Peyer's patch (tissue), 4 donors: ENCODE results near the gene BCAS3. TPM values are rescaled to one million over a fixed set of nuclear protein-coding genes. Genes with fewer than 3 reads are reported as not detected.

ENCODE experiments used
- DNase-seq, 3 donors: peaks; one replicate each; pipeline ENCODE4 v3.0.0-alpha.2; 2017 to 2019
- H3K27ac ChIP-seq, 4 donors: fragments of 200-600 bp; sonication (generic); one replicate each; pipeline ENCODE4 v1.5.1; 2016 to 2019
- H3K27me3 ChIP-seq, 2 donors: fragments of 200-600 bp; sonication (generic); one replicate each; pipeline ENCODE4 v1.5.1; 2019
- H3K36me3 ChIP-seq, 3 donors: fragments of 200-600 bp; sonication (generic); one replicate each; pipeline ENCODE4 v1.5.1; 2016 to 2019
- H3K4me1 ChIP-seq, 4 donors: fragments of 200-600 bp; sonication (generic); one replicate each; pipeline ENCODE4 v1.5.1; 2016 to 2019
- H3K4me3 ChIP-seq, 4 donors: fragments of 200-600 bp; sonication (generic); 1 replicate in 3 of 4; 2 replicates in 1 of 4; pipeline ENCODE4 v1.5.1; 2016 to 2019; ENCODE audit warnings: mild to moderate bottlenecking in 1 of 4
- H3K9me3 ChIP-seq, 4 donors: fragments of 200-600 bp; sonication (generic); one replicate each; pipeline ENCODE4 v1.5.1; 2016 to 2019; ENCODE audit warnings: mild to moderate bottlenecking in 1 of 4
- CTCF ChIP-seq, 6 experiments: fragments of 450-650 bp in 4 of 6; fragments of 200-600 bp in 2 of 6; sonication (generic) in 1 of 6; IDR thresholded peaks; one replicate each; pipeline ENCODE4 v1.5.1; 2017 to 2019; ENCODE audit warnings: antibody characterized with exemption in 6 of 6, mild to moderate bottlenecking in 3 of 6, moderate library complexity in 1 of 6
- POLR2A ChIP-seq, 2 donors: fragments of 450-650 bp; IDR thresholded peaks; one replicate each; pipeline ENCODE4 v1.5.1; 2017; ENCODE audit warnings: antibody characterized with exemption in 2 of 2, mild to moderate bottlenecking in 2 of 2, moderate library complexity in 2 of 2
- total RNA-seq, 4 donors: library from RNA; depleted of rRNA; stranded (reverse); fragments of >200 nt; gene quantifications; one replicate each; pipeline ENCODE4 v1.1.0, GENCODE V29; 2016

BCAS3 gene
- total RNA-seq, 4 donors from 2014 or later, result 25.7 to 109 (median 57.1) TPM

GRCh38 chr17:60959011-60959410 lies 281.4 kb downstream of the BCAS3 start:
- DNase-seq, result no peak
- TF ChIP-seq CTCF (IDR thresholded peaks at IDR 0.05) (no peak), POLR2A (IDR thresholded peaks at IDR 0.05) (no peak)
- Histone ChIP-seq H3K27ac (no peak overlapping the region), H3K36me3 (no peaks in the 10 kb centered on the region), H3K4me3 (no peak overlapping the region), H3K9me3 (no peaks in the 10 kb centered on the region), H3K27me3 (no peaks in the 10 kb centered on the region), H3K4me1 (no peaks in the 10 kb centered on the region)

GRCh38 chr17:60959696-60960095 lies 282.0 kb downstream of the BCAS3 start:
- Histone ChIP-seq H3K27me3 (no peaks in the 10 kb centered on the region), H3K36me3 (no peaks in the 10 kb centered on the region), H3K9me3 (no peaks in the 10 kb centered on the region), H3K4me1 (no peaks in the 10 kb centered on the region), H3K27ac (no peak overlapping the region), H3K4me3 (no peak overlapping the region)
- DNase-seq, result no peak
- no peak for TF ChIP-seq CTCF (IDR thresholded peaks at IDR 0.05)
- TF ChIP-seq POLR2A (IDR thresholded peaks at IDR 0.05), result no peak

GRCh38 chr17:60960398-60961065 lies 282.9 kb downstream of the BCAS3 start:
- DNase-seq, result no peak
- Histone ChIP-seq H3K4me3 (no peak overlapping the region), H3K27ac (no peak overlapping the region), H3K36me3 (no peaks in the 10 kb centered on the region), H3K27me3 (no peaks in the 10 kb centered on the region), H3K9me3 (no peaks in the 10 kb centered on the region), H3K4me1 (no peaks in the 10 kb centered on the region)
- no peak for TF ChIP-seq POLR2A (IDR thresholded peaks at IDR 0.05)
- no peak for TF ChIP-seq CTCF (IDR thresholded peaks at IDR 0.05)

GRCh38 chr17:60964160-60964559 lies 286.5 kb downstream of the BCAS3 start:
- H3K36me3 ChIP-seq, result no peaks in the 10 kb centered on the region
- H3K27ac ChIP-seq, result no peak overlapping the region
- TF ChIP-seq POLR2A (IDR thresholded peaks at IDR 0.05) (no peak), CTCF (IDR thresholded peaks at IDR 0.05) (no peak)
- no peak overlapping the region for H3K4me3 ChIP-seq
- no peak for DNase-seq
- H3K27me3 ChIP-seq, result no peaks in the 10 kb centered on the region
- no peaks in the 10 kb centered on the region for H3K4me1 ChIP-seq
- no peaks in the 10 kb centered on the region for H3K9me3 ChIP-seq

GRCh38 chr17:60968266-60968665 lies 290.6 kb downstream of the BCAS3 start:
- no peak for DNase-seq

More at GRCh38 chr17:60968266-60968665, 290.6 kb downstream of the BCAS3 start:
- Histone ChIP-seq H3K27me3 (no peaks in the 10 kb centered on the region), H3K4me3 (no peak overlapping the region), H3K9me3 (no peaks in the 10 kb centered on the region), H3K27ac (no peak overlapping the region), H3K4me1 (no peaks in the 10 kb centered on the region), H3K36me3 (no peaks in the 10 kb centered on the region)
- TF ChIP-seq POLR2A (IDR thresholded peaks at IDR 0.05) (no peak), CTCF (IDR thresholded peaks at IDR 0.05) (no peak)
